Natural killer cell (primary cell): Measurements from ENCODE around the gene TBCD. TPM values are rescaled to one million over a fixed set of nuclear protein-coding genes. Genes with fewer than 3 reads are reported as not detected.
"Not testable (repeated sequence)": the region's sequence is repeated elsewhere in the genome, so short reads cannot be mapped to it uniquely, and the experiment has no call there.

Experiments used
- ATAC-seq, 3 donors: fragments of 150-1000 bp in 2 of 3; fragments of 200-7000 bp in 1 of 3; cut with Tn5 transposase; 1 replicate in 1 of 3; 2 replicates in 2 of 3; pipeline ENCODE4 v1.10.0; 2021; ENCODE audit warnings: mild to moderate bottlenecking in 2 of 3, moderate library complexity in 2 of 3
- DNase-seq, 2 donors: peaks; one replicate each; pipeline versions ENCODE4 v3.0.0 to v3.0.0-alpha.2; 2013 to 2021; ENCODE audit warnings: mixed read lengths in 1 of 2
- H3K27ac ChIP-seq: one replicate; pipeline ENCODE4 v1.5.1; 2013; ENCODE audit warnings: mild to moderate bottlenecking, low read length
- H3K27me3 ChIP-seq: one replicate; pipeline ENCODE4 v1.6.1; 2013; ENCODE audit warnings: low read length; ENCODE audit not compliant: control insufficient read depth, insufficient read depth
- H3K36me3 ChIP-seq: one replicate; pipeline ENCODE4 v1.6.1; 2013; ENCODE audit warnings: low read length; ENCODE audit not compliant: control insufficient read depth, insufficient read depth
- H3K4me1 ChIP-seq: one replicate; pipeline ENCODE4 v1.6.1; 2013; ENCODE audit warnings: low read length; ENCODE audit not compliant: control insufficient read depth, insufficient read depth
- H3K4me3 ChIP-seq: one replicate; pipeline ENCODE4 v1.5.1; 2013; ENCODE audit warnings: low read length
- H3K9me3 ChIP-seq: one replicate; pipeline ENCODE4 v1.6.1; 2013; ENCODE audit warnings: low read length; ENCODE audit not compliant: control insufficient read depth, insufficient read depth
- H3K27ac Mint-ChIP-seq, 2 donors: one replicate each; pipeline ENCODE4 v1.8.0; 2022; ENCODE audit warnings: mild to moderate bottlenecking in 2 of 2, mixed read lengths in 2 of 2, moderate library complexity in 1 of 2
- H3K27me3 Mint-ChIP-seq, 2 donors: one replicate each; pipeline ENCODE4 v1.8.0; 2022; ENCODE audit warnings: low read depth in 2 of 2, mixed read lengths in 2 of 2
- H3K36me3 Mint-ChIP-seq: one replicate; pipeline ENCODE4 v1.8.0; 2022; ENCODE audit warnings: mixed read lengths
- H3K4me1 Mint-ChIP-seq, 2 donors: one replicate each; pipeline ENCODE4 v1.8.0; 2022; ENCODE audit warnings: mixed read lengths in 2 of 2
- H3K4me3 Mint-ChIP-seq: one replicate; pipeline ENCODE4 v1.8.0; 2022; ENCODE audit warnings: mild to moderate bottlenecking, moderate library complexity, mixed read lengths
- H3K9me3 Mint-ChIP-seq, 2 donors: one replicate each; pipeline ENCODE4 v1.8.0; 2022; ENCODE audit warnings: mixed read lengths in 2 of 2
- CTCF ChIP-seq: fragments of 200-600 bp; IDR thresholded peaks from one replicate; pipeline ENCODE4 v1.8.0; 2022; ENCODE audit warnings: antibody characterized with exemption
- WGBS: methylation state at CpG from one replicate; pipeline ENCODE4 v1.1.7; 2013; ENCODE audit warnings: missing lambda C conversion rate; ENCODE audit not compliant: insufficient coverage; 5-methylcytosine and 5-hydroxymethylcytosine counted together
- intact Hi-C: fragments of 100-400 bp; cut with micrococcal nuclease; formaldehyde crosslinking; loops from one replicate; pipeline ENCODE4 v1.14.2; 2022
- total RNA-seq, 4 donors: library from RNA; stranded (reverse); fragments of 120-200 nt in 1 of 4; gene quantifications; one replicate each; pipeline versions ENCODE4 v1.2.3 to v1.2.4, GENCODE V29; 2013 to 2022

TBCD gene
- total RNA-seq, 3 donors from 2014 or later (not counting 1 experiment from before 2014, with no cell fraction given) = 92.0 to 149 (median 132) TPM

- no peaks in the 10 kb centered on the region for H3K9me3 ChIP-seq
- no peak for ATAC-seq
- Mint-ChIP-seq H3K36me3 (no peaks in the 10 kb centered on the region), H3K4me3 (no peak overlapping the region), H3K27me3 (no peaks in the 10 kb centered on the region), H3K4me1 (peaks cover 32 to 44% of the 10 kb centered on the region in 2 donors), H3K9me3 (no peaks in the 10 kb centered on the region), H3K27ac (peak overlapping the region in 1 of 2 donors; percentile 47)
- intact Hi-C loops = loop anchor here (10.0 kb wide), 1 partner anchor 64 kb away; no protein-coding TSS in a partner anchor
- TF ChIP-seq CTCF = no peak
- no peak overlapping the region for H3K27ac ChIP-seq
- peaks cover 33% of the 10 kb centered on the region for H3K4me1 ChIP-seq
- no peak for DNase-seq
- H3K36me3 ChIP-seq = no peaks in the 10 kb centered on the region
- H3K4me3 ChIP-seq = no peak overlapping the region
- H3K27me3 ChIP-seq = no peaks in the 10 kb centered on the region
- WGBS = 88% methylated on average over 15 of the region's 15 CpGs
These were observed 229.4 kb downstream of the TBCD start for GRCh38 chr17:82981141-82981730.

GRCh38 chr17:82983510-82984248, 231.8 kb downstream of the TBCD start:
- Mint-ChIP-seq H3K9me3 (no peaks in the 10 kb centered on the region), H3K4me1 (peaks cover 31 to 54% of the 10 kb centered on the region in 2 donors), H3K27ac (peak overlapping the region in 1 of 2 donors; percentile 76), H3K36me3 (no peaks in the 10 kb centered on the region), H3K4me3 (no peak overlapping the region), H3K27me3 (no peaks in the 10 kb centered on the region)
- Histone ChIP-seq H3K9me3 (no peaks in the 10 kb centered on the region), H3K27ac (no peak overlapping the region), H3K4me1 (peaks cover 30% of the 10 kb centered on the region), H3K27me3 (no peaks in the 10 kb centered on the region), H3K4me3 (no peak overlapping the region), H3K36me3 (no peaks in the 10 kb centered on the region)
- ATAC-seq = no peak
- intact Hi-C loops = loop anchor here (10.0 kb wide), 1 partner anchor 61 kb away; no protein-coding TSS in a partner anchor
- 88% methylated on average over 27 of the region's 27 CpGs for WGBS
- no peak for DNase-seq
- no peak for TF ChIP-seq CTCF

GRCh38 chr17:82984249-82984617, 232.4 kb downstream of the TBCD start:
- not testable (repeated sequence) for H3K9me3 ChIP-seq, ATAC-seq, H3K27me3 ChIP-seq, H3K9me3 Mint-ChIP-seq, H3K36me3 ChIP-seq, H3K36me3 Mint-ChIP-seq, H3K27ac ChIP-seq, H3K4me3 Mint-ChIP-seq, H3K4me3 ChIP-seq, DNase-seq, H3K27me3 Mint-ChIP-seq
- Mint-ChIP-seq H3K27ac (peak overlapping the region in 1 of 2 donors; percentile 76), H3K4me1 (peaks cover 25 to 50% of the 10 kb centered on the region in 2 donors)
- intact Hi-C loops = loop anchor here (10.0 kb wide), 1 partner anchor 61 kb away; no protein-coding TSS in a partner anchor
- H3K4me1 ChIP-seq = peaks cover 28% of the 10 kb centered on the region
- 76% methylated on average over 12 of the region's 12 CpGs for WGBS

- no peaks in the 10 kb centered on the region for H3K27me3 Mint-ChIP-seq
- peak overlapping the region; percentile 86 for H3K4me3 Mint-ChIP-seq
These were observed 233.0 kb downstream of the TBCD start for GRCh38 chr17:82984751-82985427.

More at GRCh38 chr17:82984751-82985427, 233.0 kb downstream of the TBCD start:
- peak overlapping the region; percentile 78 to 86 for H3K27ac Mint-ChIP-seq
- H3K4me1 Mint-ChIP-seq = peaks cover 20 to 44% of the 10 kb centered on the region in 2 donors
- Histone ChIP-seq H3K4me3 (no peak overlapping the region), H3K4me1 (peaks cover 28% of the 10 kb centered on the region), H3K27me3 (no peaks in the 10 kb centered on the region), H3K36me3 (no peaks in the 10 kb centered on the region), H3K27ac (no peak overlapping the region), H3K9me3 (no peaks in the 10 kb centered on the region)
- DNase-seq (no peak), ATAC-seq (no peak)
- no peaks in the 10 kb centered on the region for H3K9me3 Mint-ChIP-seq
- WGBS = 91% methylated on average over 15 of the region's 15 CpGs
- intact Hi-C loops = loop anchor here (1.0 to 10.0 kb wide), 2 partner anchors 60 to 98 kb away; no protein-coding TSS in a partner anchor
- no peaks in the 10 kb centered on the region for H3K36me3 Mint-ChIP-seq
- no peak for TF ChIP-seq CTCF
